Calu3 (cell line): ENCODE measurements around the gene HOXB6. TPM values are rescaled to one million over a fixed set of nuclear protein-coding genes. Genes with fewer than 3 reads are reported as not detected.

ENCODE experiments used
- BruUV-seq: library from RNA; stranded (reverse); fragments of 400-500 nt; replicated peaks from 2 replicates; lab custom pipeline; 2021; lab: Mats Ljungman, UMichigan
- CTCF ChIA-PET: fragments of 300-600 bp; sonication (Branson Sonifier 250); formaldehyde crosslinking; loops from one replicate; lab custom pipeline; 2022; ENCODE audit warnings: antibody characterized with exemption; lab: Charles Lee
- DNase-seq: peaks from one replicate; pipeline ENCODE4 v3.0.0; 2022
- H3K27ac Mint-ChIP-seq: one replicate; pipeline ENCODE4 v1.8.0; 2022; ENCODE audit warnings: mixed read lengths; ENCODE audit not compliant: unreplicated experiment
- H3K27me3 Mint-ChIP-seq: one replicate; pipeline ENCODE4 v1.8.0; 2022; ENCODE audit warnings: mixed read lengths; ENCODE audit not compliant: unreplicated experiment
- H3K36me3 Mint-ChIP-seq: one replicate; pipeline ENCODE4 v1.8.0; 2022; ENCODE audit warnings: mild to moderate bottlenecking, moderate library complexity, mixed read lengths; ENCODE audit not compliant: insufficient read depth, unreplicated experiment
- H3K4me1 Mint-ChIP-seq: one replicate; pipeline ENCODE4 v1.8.0; 2022; ENCODE audit warnings: mild to moderate bottlenecking, low read depth, mixed read lengths; ENCODE audit not compliant: unreplicated experiment
- H3K4me3 Mint-ChIP-seq: one replicate; pipeline ENCODE4 v1.8.0; 2022; ENCODE audit warnings: mild to moderate bottlenecking, low read depth, moderate library complexity, mixed read lengths; ENCODE audit not compliant: unreplicated experiment
- H3K9me3 Mint-ChIP-seq: one replicate; pipeline ENCODE4 v1.8.0; 2022; ENCODE audit warnings: low read depth, mixed read lengths; ENCODE audit not compliant: unreplicated experiment
- intact Hi-C: fragments of 100-400 bp; cut with micrococcal nuclease; formaldehyde crosslinking; loops from one replicate; pipeline ENCODE4 v1.10.0; 2022; ENCODE audit not compliant: unreplicated experiment
- total RNA-seq: library from RNA; stranded (reverse); gene quantifications from 2 replicates; pipeline ENCODE4 v1.2.3, GENCODE V29; 2022
- TF ChIP-seq, protein P1 (sequence below): fragments of 200-600 bp; IDR thresholded peaks from one replicate; pipeline ENCODE4 v1.8.0; 2022; ENCODE audit warnings: antibody characterized with exemption; ENCODE audit not compliant: unreplicated experiment

Gene HOXB6
- total RNA-seq, 1 experiment from 2014 or later = 140 TPM

- Mint-ChIP-seq H3K27me3 (peaks cover 5% of the 10 kb centered on the region), H3K27ac (no peak overlapping the region), H3K4me1 (peaks cover 2% of the 10 kb centered on the region), H3K4me3 (no peak overlapping the region), H3K36me3 (peaks cover 61% of the 10 kb centered on the region), H3K9me3 (no peaks in the 10 kb centered on the region)
- intact Hi-C loops = no loop called here
- TF ChIP-seq, protein P1, sequence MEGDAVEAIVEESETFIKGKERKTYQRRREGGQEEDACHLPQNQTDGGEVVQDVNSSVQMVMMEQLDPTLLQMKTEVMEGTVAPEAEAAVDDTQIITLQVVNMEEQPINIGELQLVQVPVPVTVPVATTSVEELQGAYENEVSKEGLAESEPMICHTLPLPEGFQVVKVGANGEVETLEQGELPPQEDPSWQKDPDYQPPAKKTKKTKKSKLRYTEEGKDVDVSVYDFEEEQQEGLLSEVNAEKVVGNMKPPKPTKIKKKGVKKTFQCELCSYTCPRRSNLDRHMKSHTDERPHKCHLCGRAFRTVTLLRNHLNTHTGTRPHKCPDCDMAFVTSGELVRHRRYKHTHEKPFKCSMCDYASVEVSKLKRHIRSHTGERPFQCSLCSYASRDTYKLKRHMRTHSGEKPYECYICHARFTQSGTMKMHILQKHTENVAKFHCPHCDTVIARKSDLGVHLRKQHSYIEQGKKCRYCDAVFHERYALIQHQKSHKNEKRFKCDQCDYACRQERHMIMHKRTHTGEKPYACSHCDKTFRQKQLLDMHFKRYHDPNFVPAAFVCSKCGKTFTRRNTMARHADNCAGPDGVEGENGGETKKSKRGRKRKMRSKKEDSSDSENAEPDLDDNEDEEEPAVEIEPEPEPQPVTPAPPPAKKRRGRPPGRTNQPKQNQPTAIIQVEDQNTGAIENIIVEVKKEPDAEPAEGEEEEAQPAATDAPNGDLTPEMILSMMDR = no peak
- CTCF ChIA-PET = interaction anchor here (0.6 to 1.4 kb wide), 2 partner anchors 13 to 17 kb away, joined by 3 to 4 read pairs; partner anchors contain the start of gene HOXB8
- DNase-seq = no peak
- no TSS peak for BruUV-seq
Measured at GRCh38 chr17:48631693-48632578, 27.1 kb upstream of the HOXB6 start.

DNA sequence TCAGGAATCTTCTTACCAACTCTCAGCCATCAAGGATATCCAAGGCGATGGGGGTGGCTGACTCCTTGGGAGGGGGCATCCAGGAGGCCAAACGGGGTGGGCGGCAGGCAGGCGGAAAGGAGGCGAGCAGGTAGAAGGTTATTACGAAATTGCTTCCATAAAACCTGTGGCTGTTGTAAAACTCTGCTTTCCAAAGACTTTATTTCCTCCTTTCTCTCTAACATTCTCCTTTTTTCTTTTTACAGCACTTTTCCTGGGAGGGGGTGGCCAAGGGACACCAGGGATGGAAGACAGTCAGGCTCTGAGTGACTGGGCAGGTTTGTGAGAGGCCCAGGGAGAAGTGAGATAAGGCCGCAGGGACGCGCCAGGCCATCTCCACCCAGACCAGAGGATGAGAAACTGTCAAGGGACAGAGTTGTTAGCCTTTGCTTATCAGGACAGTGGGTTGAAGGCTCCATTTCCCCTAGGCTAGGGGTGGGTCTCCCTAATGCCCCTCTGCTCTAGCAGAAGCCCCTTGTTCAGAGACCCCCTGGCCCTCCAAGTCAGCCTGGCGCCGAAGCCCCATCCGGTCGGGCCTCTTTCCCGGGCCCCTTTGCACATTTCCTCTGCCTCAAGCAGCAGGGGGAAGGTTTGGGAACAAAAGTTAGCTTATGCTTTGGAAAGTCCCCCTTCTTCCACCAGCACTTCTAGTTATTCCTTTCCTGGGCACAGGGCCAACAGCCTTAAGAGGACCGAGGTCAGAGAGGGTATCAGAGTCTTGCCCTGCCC is 26.3 kb upstream of the HOXB6 start:
- Mint-ChIP-seq H3K36me3 (peaks cover 61% of the 10 kb centered on the region), H3K9me3 (no peaks in the 10 kb centered on the region), H3K4me1 (peaks cover 9% of the 10 kb centered on the region), H3K27ac (no peak overlapping the region), H3K4me3 (no peak overlapping the region), H3K27me3 (peaks cover 14% of the 10 kb centered on the region)
- TF ChIP-seq, protein P1 = no peak
- CTCF ChIA-PET = no interaction called here
- no peak for DNase-seq
- intact Hi-C loops = no loop called here
- no TSS peak for BruUV-seq

GRCh38 chr17:48630009-48630924 is 25.5 kb upstream of the HOXB6 start:
- CTCF ChIA-PET = interaction anchor here (0.6 kb wide), 1 partner anchor 417 kb away, joined by 5 read pairs; no protein-coding TSS in a partner anchor
- Mint-ChIP-seq H3K27ac (no peak overlapping the region), H3K4me3 (no peak overlapping the region), H3K27me3 (peaks cover 19% of the 10 kb centered on the region), H3K36me3 (peaks cover 61% of the 10 kb centered on the region), H3K9me3 (no peaks in the 10 kb centered on the region), H3K4me1 (peaks cover 9% of the 10 kb centered on the region)
- BruUV-seq = no TSS peak
- intact Hi-C loops = no loop called here
- TF ChIP-seq, protein P1 = no peak
- DNase-seq = no peak

DNA sequence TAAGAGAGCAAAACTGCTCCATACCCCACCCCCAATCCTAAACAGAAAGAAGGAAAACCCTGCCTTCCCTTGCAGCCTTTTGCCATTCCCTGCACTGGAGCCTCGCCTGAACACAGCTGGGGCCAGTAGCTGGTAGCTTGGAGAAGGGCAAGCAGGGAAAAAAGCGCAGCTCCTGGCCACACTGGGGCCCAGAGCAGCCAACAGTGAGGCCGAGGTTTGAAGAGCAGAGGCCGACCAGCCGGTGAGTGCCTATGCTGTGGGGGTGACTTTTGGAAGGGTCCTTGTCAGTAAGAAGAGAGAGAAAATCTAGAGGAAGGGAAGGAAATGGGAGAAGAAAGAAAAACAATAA is 24.6 kb upstream of the HOXB6 start:
- Mint-ChIP-seq H3K9me3 (no peaks in the 10 kb centered on the region), H3K4me3 (no peak overlapping the region), H3K27me3 (peaks cover 19% of the 10 kb centered on the region), H3K27ac (no peak overlapping the region), H3K4me1 (peaks cover 9% of the 10 kb centered on the region), H3K36me3 (peaks cover 61% of the 10 kb centered on the region)
- no TSS peak for BruUV-seq
- intact Hi-C loops = no loop called here
- CTCF ChIA-PET = interaction anchor here (0.6 kb wide), 3 partner anchors 244 to 416 kb away, joined by 3 to 5 read pairs (median 3); no protein-coding TSS in a partner anchor
- no peak for DNase-seq
- TF ChIP-seq, protein P1 = no peak
